Skeletal muscle satellite cell (primary cell): Measurements from ENCODE around the gene CSHL1.
"Not testable (repeated sequence)": the region's sequence is repeated elsewhere in the genome, so short reads cannot be mapped to it uniquely, and the experiment has no call there.

Experiments used
- H3K27me3 ChIP-seq: 2 replicates; pipeline ENCODE4 v1.7.0; 2013; ENCODE audit warnings: low read length; ENCODE audit not compliant: control insufficient read depth, insufficient read depth
- H3K36me3 ChIP-seq: 2 replicates; pipeline ENCODE4 v1.7.0; 2013; ENCODE audit warnings: mild to moderate bottlenecking, control low read depth, low read length; ENCODE audit not compliant: insufficient read depth
- H3K4me1 ChIP-seq: 2 replicates; pipeline ENCODE4 v1.7.0; 2013; ENCODE audit warnings: low read length; ENCODE audit not compliant: control insufficient read depth, insufficient read depth
- H3K4me2 ChIP-seq: 2 replicates; pipeline ENCODE4 v1.7.0; 2013; ENCODE audit warnings: mild to moderate bottlenecking, low read length
- H3K4me3 ChIP-seq: 2 replicates; pipeline ENCODE4 v1.7.0; 2013; ENCODE audit warnings: low read length
- H3K9ac ChIP-seq: 2 replicates; pipeline ENCODE4 v1.7.0; 2013; ENCODE audit warnings: mild to moderate bottlenecking, low read depth, low read length, moderate library complexity
- H3K9me3 ChIP-seq: replicated peaks from 2 replicates; pipeline ENCODE4 v1.7.0; 2013; ENCODE audit warnings: mild to moderate bottlenecking, control low read depth, low read length

Gene CSHL1

DNA sequence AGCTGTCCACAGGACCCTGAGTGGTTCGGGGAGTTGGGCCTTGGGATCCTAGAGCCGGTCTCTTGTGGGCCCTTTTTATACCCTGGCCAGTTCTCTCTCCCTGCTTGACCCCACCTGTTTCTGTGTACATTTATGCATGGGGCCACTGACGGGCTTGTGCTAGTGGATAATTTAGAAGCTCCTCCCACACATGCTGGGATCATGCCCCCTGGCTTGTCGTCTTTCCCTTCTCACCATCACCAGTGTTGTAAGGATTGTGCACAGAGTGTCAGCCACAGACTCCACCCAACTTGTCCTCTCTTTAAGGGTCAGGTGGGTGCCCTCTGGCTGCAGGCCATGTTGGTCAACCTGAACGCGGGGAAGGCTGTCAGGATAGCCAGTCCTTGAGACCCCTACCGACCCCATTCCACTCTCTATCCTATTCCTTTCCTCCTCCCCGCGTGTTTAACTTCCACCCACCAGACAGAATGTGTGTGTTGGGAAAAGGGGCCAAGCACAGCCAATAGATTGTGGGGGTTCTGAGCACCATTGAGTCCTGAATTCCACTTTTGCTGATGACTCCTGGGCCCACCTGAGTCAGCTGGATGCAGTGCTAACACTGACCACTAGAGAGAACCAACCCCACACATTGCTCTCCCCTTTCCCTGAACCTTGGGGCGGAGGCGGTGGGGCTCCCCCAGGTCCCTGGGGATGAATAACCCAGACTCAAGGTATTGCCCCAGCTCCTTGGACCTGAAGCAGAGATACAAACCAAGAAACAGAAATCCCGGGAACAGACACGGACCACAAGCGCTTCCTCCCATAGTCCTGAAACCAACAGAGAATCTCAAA is 14.3 kb downstream of the CSHL1 start, which contains the start of gene CSH1:
TSS of gene CSH1 (minus strand) at position 51 of the 831 bp plus-strand sequence. CDS start 63 bp downstream, outside the sequence.
- not testable (repeated sequence) for H3K4me3 ChIP-seq, H3K9me3 ChIP-seq, H3K9ac ChIP-seq, H3K4me2 ChIP-seq, H3K4me1 ChIP-seq, H3K36me3 ChIP-seq
- H3K27me3 ChIP-seq = peaks cover 27% of the 10 kb centered on the region

DNA sequence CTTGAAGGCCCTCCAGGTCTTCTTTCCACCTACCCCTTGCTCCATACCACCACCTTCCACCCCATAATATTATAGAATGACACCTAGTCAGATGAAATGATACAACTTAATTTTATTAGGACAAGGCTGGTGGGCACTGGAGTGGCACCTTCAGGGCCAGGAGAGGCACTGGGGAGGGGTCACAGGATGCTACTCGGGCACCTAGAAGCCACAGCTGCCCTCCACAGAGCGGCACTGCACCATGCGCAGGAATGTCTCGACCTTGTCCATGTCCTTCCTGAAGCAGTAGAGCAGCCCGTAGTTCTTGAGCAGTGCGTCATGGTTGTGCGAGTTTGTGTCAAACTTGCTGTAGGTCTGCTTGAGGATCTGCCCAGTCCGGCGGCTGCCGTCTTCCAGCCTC is 16.2 kb downstream of the CSHL1 start:
- H3K4me3 ChIP-seq, H3K4me1 ChIP-seq, H3K36me3 ChIP-seq, H3K9me3 ChIP-seq, H3K4me2 ChIP-seq, H3K9ac ChIP-seq: not testable (repeated sequence)
- H3K27me3 ChIP-seq = peaks cover 21% of the 10 kb centered on the region

DNA sequence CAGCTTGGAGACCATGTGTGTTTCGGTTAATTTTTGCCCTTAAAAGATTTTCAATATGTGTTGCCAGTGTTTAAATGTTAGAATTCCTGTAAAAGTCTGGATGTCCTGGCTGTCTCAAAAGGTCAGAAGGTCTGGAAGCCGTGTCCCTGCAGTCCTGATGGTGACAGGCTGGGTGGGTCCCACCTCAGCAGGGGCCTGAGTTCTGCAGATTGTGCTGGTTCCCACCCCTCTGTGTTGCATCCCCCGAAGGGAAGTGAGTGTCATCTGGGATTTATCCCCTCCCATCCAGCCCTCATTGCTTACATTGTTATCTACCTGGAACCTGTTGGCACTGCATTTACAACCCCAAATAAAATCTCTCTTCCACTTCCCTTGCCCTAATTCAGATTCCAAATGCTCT is 17.0 kb downstream of the CSHL1 start:
- not testable (repeated sequence) for H3K4me2 ChIP-seq, H3K9me3 ChIP-seq, H3K36me3 ChIP-seq, H3K4me3 ChIP-seq, H3K9ac ChIP-seq, H3K4me1 ChIP-seq
- peaks cover 14% of the 10 kb centered on the region for H3K27me3 ChIP-seq

DNA sequence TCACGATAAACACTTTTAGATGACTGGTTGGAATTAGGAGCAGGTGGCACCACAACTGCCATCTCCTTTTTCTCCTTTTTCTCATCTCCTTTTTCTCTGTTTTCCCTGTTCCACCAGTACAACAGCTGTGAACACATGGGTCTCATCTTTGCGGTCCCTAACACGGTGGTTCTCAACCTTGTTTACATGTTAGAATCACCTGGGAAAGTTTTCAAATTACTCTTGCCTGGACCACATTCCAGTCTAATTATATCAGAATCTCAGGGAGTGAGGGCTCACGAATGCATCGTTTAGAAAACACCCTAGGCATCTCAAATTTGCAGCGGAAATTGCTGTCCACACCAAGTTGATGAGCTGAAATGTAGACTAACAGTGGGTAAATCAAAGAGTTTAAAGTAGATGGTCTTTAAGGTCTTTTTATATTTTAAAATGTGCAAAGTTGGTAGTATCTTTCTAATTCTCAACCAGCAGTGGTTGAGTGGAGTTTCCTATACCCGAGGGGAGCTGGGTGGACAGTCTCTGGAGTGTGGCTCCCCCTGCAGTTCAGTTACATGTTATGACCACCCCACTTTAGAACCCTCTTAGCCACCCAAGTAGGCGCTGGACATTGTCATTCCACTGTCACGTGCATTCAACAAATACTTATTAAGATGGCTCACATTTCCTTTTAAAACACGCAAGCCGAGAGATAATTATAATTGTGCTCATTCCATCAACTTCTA is 18.6 kb downstream of the CSHL1 start:
- not testable (repeated sequence) for H3K9me3 ChIP-seq, H3K4me3 ChIP-seq, H3K4me2 ChIP-seq, H3K4me1 ChIP-seq, H3K9ac ChIP-seq, H3K36me3 ChIP-seq
- peaks cover 16% of the 10 kb centered on the region for H3K27me3 ChIP-seq

DNA sequence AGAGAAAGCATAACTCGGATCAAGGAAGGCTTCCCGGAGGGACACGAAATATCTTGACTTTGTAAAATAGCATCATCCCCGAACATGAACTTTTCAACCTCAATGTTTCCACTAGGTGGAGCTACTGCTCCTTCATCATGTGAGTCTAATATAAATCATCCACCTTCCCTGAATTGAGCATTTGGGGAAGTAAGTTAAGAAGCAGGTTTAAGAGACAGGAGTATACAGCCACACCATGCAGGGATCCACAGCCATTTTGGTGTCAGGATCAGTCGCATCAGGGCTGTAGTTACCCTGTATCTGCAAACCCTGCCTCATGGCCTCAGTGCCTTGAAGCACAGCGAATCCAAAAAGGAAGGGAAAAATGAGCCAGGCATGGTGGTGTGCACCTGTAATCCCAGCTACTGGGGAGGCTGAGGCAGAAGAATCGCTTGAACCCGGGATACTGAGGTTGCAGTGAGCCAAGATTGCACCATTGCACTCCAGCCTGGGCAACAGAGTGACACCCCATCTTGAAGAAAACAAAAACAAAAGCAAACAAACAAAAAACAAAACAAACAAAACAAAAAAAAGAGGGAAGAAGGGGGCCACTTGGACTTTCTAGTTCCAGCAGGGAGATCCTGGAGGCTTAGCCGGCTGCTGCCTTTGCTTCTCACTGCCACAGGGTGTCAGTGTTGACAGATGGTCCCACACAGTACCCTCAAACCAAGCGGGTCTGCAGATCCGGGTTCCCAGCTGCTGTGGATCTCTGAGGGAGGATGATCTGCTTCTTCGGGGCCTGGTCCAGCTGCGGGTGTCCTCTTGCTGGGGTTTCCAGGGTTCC is 21.8 kb downstream of the CSHL1 start:
- not testable (repeated sequence) for H3K9me3 ChIP-seq, H3K4me2 ChIP-seq, H3K4me1 ChIP-seq, H3K9ac ChIP-seq, H3K36me3 ChIP-seq, H3K4me3 ChIP-seq
- H3K27me3 ChIP-seq = peaks cover 18% of the 10 kb centered on the region

DNA sequence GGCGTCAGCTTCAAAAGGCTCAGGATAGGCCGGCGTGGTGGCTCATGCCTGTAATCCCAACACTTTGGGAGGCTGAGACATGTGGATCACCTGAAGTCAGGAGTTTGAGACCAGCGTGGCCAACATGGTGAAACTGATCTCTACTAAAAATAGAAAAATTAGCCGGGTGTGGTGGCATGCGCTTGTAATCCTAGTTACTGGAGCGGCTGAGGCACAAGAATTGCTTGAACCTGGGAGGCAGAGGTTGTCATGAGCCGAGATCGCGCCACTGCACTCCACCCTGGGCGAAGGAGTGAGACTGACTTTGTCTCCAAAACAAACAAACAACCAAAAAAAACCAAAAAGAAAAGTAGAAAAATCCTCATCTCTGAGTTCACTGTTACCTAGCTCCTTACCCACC is 25.9 kb downstream of the CSHL1 start:
- H3K4me3 ChIP-seq, H3K4me1 ChIP-seq, H3K9me3 ChIP-seq, H3K36me3 ChIP-seq, H3K9ac ChIP-seq, H3K4me2 ChIP-seq: not testable (repeated sequence)
- H3K27me3 ChIP-seq = peaks cover 19% of the 10 kb centered on the region

DNA sequence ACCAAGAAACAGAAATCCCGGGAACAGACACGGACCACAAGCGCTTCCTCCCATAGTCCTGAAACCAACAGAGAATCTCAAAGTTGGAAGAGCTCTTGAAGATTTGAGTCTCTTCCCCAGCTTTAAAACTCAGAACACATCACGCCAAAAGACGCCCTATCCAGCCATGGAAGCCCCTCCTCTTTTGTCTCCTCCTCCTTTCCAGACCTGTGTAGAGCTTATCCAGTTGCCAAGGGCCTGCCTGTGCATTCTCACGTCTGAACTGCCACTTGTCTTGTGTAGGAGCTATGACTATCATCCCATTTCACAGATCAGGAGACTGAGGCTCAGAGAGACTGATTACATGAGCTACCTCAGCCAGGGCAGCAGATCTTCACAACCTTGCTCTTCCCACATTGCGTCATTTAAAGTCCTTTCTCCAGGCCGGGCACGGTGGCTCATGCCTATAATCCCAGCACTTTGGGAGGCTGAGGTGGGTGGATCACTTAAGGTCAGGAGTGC is 28.4 kb downstream of the CSHL1 start:
- H3K27me3 ChIP-seq = peaks cover 22% of the 10 kb centered on the region
- not testable (repeated sequence) for H3K36me3 ChIP-seq, H3K4me1 ChIP-seq, H3K4me3 ChIP-seq, H3K9ac ChIP-seq, H3K9me3 ChIP-seq, H3K4me2 ChIP-seq

DNA sequence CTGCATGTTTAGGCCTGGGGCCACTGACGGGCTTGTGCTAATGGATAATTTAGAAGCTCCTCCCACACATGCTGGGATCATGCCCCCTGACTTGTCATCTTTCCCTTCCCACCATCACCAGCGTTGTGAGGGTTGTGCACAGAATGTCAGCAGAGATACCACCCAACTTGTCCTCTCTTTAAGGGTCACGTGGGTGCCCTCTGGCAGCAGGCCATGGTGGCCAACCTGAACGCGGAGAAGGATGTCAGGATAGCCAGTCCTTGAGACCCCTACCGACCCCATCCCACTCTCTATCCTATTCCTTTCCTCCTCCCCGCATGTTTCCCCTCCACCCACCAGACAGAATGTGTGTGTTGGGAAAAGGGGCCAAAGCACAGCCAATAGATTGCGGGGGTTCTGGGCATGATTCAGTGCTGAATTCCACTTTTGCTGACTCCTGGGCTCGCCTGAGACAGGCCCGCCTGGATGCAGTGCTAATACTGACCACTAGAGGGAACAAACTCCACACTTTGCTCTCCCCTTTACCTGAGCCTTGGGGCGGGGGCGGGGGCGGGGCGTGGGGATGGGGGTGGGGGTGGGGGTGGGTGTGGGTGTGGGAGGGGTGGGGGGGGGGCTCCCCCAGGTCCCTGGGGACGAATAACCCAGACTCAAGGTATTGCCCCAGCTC is 29.0 kb downstream of the CSHL1 start, which contains the start of gene GH2:
TSS of gene GH2 (minus strand) at position 10 of the 667 bp plus-strand sequence. CDS start 143 bp downstream, outside the sequence.
- H3K36me3 ChIP-seq = no peaks in the 10 kb centered on the region
- H3K9ac ChIP-seq = no peak within 1 kb of the TSS
- H3K9me3 ChIP-seq = no peaks in the 10 kb centered on the region
- peaks cover 18% of the 10 kb centered on the region for H3K27me3 ChIP-seq
- no peak within 1 kb of the TSS for H3K4me3 ChIP-seq
- H3K4me1 ChIP-seq = no peaks in the 10 kb centered on the region
- H3K4me2 ChIP-seq = no peak within 1 kb of the TSS

DNA sequence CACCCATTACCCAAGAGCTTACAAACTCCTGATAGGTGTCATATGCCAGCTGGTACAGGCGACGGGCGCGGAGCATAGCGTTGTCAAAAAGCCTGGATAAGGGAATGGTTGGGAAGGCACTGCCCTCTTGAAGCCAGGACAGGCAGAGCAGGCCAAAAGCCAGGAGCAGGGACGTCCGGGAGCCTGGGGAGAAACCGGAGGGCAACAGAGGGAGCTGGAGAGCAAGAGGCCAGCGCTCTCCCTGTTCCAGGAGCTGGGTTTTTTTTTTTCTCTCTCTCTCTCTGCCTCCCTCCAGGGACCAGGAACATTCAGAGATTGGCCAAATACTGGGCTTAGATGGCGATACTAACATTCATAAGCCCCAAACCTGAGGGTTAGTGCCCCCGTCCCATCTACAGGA is 29.7 kb downstream of the CSHL1 start:
- H3K27me3 ChIP-seq = peaks cover 18% of the 10 kb centered on the region
- not testable (repeated sequence) for H3K9ac ChIP-seq, H3K4me2 ChIP-seq

DNA sequence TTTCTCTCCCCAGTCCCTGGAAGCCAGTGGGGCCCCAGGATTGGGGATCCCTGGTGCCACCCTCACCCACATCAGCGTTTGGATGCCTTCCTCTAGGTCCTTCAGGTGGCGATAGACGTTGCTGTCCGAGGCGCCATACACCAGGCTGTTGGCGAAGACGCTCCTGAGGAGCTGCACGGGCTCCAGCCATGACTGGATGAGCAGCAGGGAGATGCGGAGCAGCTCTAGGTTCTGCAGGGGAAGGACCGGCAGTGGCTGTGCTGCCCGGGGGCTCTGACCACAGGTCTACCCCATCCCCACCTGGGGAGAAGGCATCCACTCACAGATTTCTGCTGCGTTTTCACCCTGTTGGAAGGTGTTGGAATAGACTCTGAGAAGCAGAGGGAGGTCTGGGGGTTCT is 30.4 kb downstream of the CSHL1 start:
- Histone ChIP-seq H3K27me3 (peaks cover 18% of the 10 kb centered on the region), H3K4me3 (no peak overlapping the region), H3K36me3 (no peaks in the 10 kb centered on the region), H3K9me3 (no peaks in the 10 kb centered on the region), H3K9ac (no peak overlapping the region), H3K4me1 (no peaks in the 10 kb centered on the region), H3K4me2 (no peak overlapping the region)

More for the DNA sequence above, 29.7 kb downstream of the CSHL1 start:
- H3K9me3 ChIP-seq, H3K4me1 ChIP-seq, H3K4me3 ChIP-seq, H3K36me3 ChIP-seq: not testable (repeated sequence)

DNA sequence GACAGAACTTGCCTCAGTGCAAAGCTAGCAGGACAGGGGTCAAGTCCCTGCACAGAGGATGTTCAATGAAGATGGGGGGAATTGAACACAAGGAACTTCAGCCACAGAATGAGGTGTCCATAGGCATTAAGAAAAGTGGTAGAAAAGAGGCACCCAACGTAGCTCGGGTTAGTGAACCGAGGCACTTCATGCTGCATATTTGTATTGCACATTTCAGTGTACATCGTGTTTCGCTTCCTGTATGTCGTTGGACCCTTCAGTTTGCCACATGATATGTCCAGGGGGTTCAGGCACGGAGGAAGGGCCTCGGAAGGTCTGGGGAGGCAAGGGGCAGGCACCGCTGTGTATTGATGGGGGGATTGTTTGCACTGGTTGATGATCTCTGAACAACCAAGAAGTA is 32.6 kb downstream of the CSHL1 start:
- not testable (repeated sequence) for H3K9ac ChIP-seq, H3K4me3 ChIP-seq, H3K4me2 ChIP-seq, H3K9me3 ChIP-seq, H3K4me1 ChIP-seq, H3K36me3 ChIP-seq
- peaks cover 14% of the 10 kb centered on the region for H3K27me3 ChIP-seq
